Transverse colon (tissue), 3 donors: ENCODE measurements around the gene NAB2.

Source experiments
- CTCF ChIP-seq, 5 experiments: fragments of 200-600 bp in 3 of 5; fragments of 450-650 bp in 2 of 5; sonication (generic) in 3 of 5; IDR thresholded peaks; 1 replicate in 2 of 5; 2 replicates in 3 of 5; pipeline ENCODE4 v1.5.1; 2016 to 2017; ENCODE audit warnings: antibody characterized with exemption in 5 of 5, inconsistent platforms in 3 of 5, mild to moderate bottlenecking in 2 of 5, moderate library complexity in 1 of 5
- EP300 ChIP-seq: sonication (generic); formaldehyde crosslinking; IDR thresholded peaks from one replicate; pipeline ENCODE4 v1.6.1; 2017; ENCODE audit warnings: antibody characterized with exemption, low read depth
- POLR2A ChIP-seq: fragments of 450-650 bp; IDR thresholded peaks from one replicate; pipeline ENCODE4 v1.6.1; 2016; ENCODE audit warnings: antibody characterized with exemption, mild to moderate bottlenecking, moderate library complexity

GRCh38 chr12:57090924-57091637, 2.2 kb downstream of the NAB2 start:
- TF ChIP-seq CTCF (IDR thresholded peaks at IDR 0.05) (peak in 1 of 5 experiments; percentile 9), POLR2A (no peak), EP300 (no peak)
